GM19351 (cell line): Measurements from ENCODE around the gene FHOD3.

Source experiments
- ATAC-seq: cut with Tn5 transposase; IDR thresholded peaks from one replicate; pipeline ENCODE4 v1.9.1; 2021; ENCODE audit warnings: mild to moderate bottlenecking, moderate library complexity; ENCODE audit not compliant: unreplicated experiment

FHOD3 gene

GRCh38 chr18:36403896-36404820, 106.6 kb downstream of the FHOD3 start:
- no peak for ATAC-seq

GRCh38 chr18:36405611-36406010, 108.1 kb downstream of the FHOD3 start:
- no peak for ATAC-seq

- no peak for ATAC-seq
Observed at GRCh38 chr18:36406805-36407204, 109.3 kb downstream of the FHOD3 start.

- ATAC-seq: no peak
Observed at GRCh38 chr18:36408606-36409005, 111.1 kb downstream of the FHOD3 start.

GRCh38 chr18:36409779-36410178, 112.3 kb downstream of the FHOD3 start:
- ATAC-seq: no peak

GRCh38 chr18:36410346-36410745, 112.8 kb downstream of the FHOD3 start:
- ATAC-seq: no peak

GRCh38 chr18:36411745-36412168, 114.2 kb downstream of the FHOD3 start:
- no peak for ATAC-seq

- peak; percentile 49 for ATAC-seq
Observed at GRCh38 chr18:36412778-36413177, 115.3 kb downstream of the FHOD3 start.

- ATAC-seq: no peak
Observed at GRCh38 chr18:36415171-36415570, 117.7 kb downstream of the FHOD3 start.

GRCh38 chr18:36415625-36416024, 118.1 kb downstream of the FHOD3 start:
- no peak for ATAC-seq

- ATAC-seq: no peak
Observed at GRCh38 chr18:36419188-36419899, 121.8 kb downstream of the FHOD3 start.

- peak; percentile 80 for ATAC-seq
Observed at GRCh38 chr18:36419900-36420531, 122.5 kb downstream of the FHOD3 start.

GRCh38 chr18:36420826-36421225, 123.3 kb downstream of the FHOD3 start:
- ATAC-seq: no peak

GRCh38 chr18:36424741-36425142, 127.2 kb downstream of the FHOD3 start:
- ATAC-seq: no peak

GRCh38 chr18:36427369-36427768, 129.9 kb downstream of the FHOD3 start:
- no peak for ATAC-seq

- ATAC-seq: no peak
Observed at GRCh38 chr18:36427831-36428230, 130.3 kb downstream of the FHOD3 start.

GRCh38 chr18:36428431-36429029, 131.0 kb downstream of the FHOD3 start:
- no peak for ATAC-seq

GRCh38 chr18:36432880-36433555, 135.5 kb downstream of the FHOD3 start:
- ATAC-seq: no peak

GRCh38 chr18:36436387-36436786, 138.9 kb downstream of the FHOD3 start:
- no peak for ATAC-seq

GRCh38 chr18:36440614-36441013, 143.1 kb downstream of the FHOD3 start:
- ATAC-seq: no peak
